H7 (cell line): Measurements from ENCODE around the gene CLEC6A. TPM values are rescaled to one million over a fixed set of nuclear protein-coding genes. Genes with fewer than 3 reads are reported as not detected.
"Not testable (repeated sequence)": the region's sequence is repeated elsewhere in the genome, so short reads cannot be mapped to it uniquely, and the experiment has no call there.

ENCODE experiments used
- DNase-seq: peaks from one replicate; pipeline ENCODE4 v3.0.0; 2012
- H3K27me3 ChIP-seq: 2 replicates; pipeline ENCODE4 v1.6.0; 2011; ENCODE audit warnings: mild to moderate bottlenecking, low read length; ENCODE audit not compliant: control insufficient read depth, insufficient read depth
- H3K36me3 ChIP-seq: replicated peaks from 2 replicates; pipeline ENCODE4 v1.5.1; 2011; ENCODE audit warnings: low read length; ENCODE audit not compliant: control insufficient read depth, insufficient read depth
- H3K4me3 ChIP-seq: 2 replicates; pipeline ENCODE4 v1.5.1; 2011; ENCODE audit warnings: low read depth, mild to moderate bottlenecking, control low read depth, low read length, moderate library complexity; ENCODE audit not compliant: insufficient read depth
- total RNA-seq: library from RNA; depleted of rRNA; stranded (reverse); fragments of >200 nt; shearing (Covaris generic); gene quantifications from 2 replicates; pipeline ENCODE4 v1.2.3, GENCODE V29; 2014; rRNA removed

Gene CLEC6A
- total RNA-seq = 0.07 and 0.31 TPM in 2 replicates

DNA sequence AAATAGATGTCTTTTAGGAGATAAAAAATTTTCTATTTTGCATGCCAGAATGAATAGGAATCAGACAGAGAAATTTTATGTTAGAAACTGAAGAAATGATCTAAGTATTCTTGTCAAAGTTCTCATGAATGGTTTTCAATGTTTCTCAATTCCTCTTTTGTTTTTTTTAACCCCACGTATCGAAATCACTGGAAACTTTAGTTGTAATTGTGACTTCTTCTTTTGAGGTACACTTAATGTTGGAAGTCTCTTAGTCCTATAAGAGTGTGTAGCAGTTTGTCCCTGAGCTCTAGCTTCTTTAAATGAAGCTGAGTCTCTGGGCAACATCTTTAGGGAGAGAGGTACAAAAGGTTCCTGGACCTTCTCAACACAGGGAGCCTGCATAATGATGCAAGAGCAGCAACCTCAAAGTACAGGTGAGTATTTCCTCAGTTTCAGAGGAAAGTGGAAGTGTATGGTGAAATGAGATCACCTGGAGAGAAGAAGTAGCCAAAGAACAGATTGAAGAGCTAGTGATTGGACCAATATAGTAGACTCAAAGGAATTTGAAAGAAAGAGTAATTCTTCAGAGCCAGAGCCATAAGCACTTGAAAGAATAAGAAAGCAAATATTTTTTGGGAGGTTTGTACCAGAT is at the start of gene CLEC6A:
Gene CLEC6A, plus strand, starts transcription at position 236 of the 634 bp plus-strand sequence. Its CDS starts 150 bp downstream, at position 386.
- no peak within 1 kb of the TSS for H3K4me3 ChIP-seq
- no peaks in the 10 kb centered on the region for H3K27me3 ChIP-seq
- H3K36me3 ChIP-seq = no peaks in the 10 kb centered on the region
- no peak for DNase-seq

DNA sequence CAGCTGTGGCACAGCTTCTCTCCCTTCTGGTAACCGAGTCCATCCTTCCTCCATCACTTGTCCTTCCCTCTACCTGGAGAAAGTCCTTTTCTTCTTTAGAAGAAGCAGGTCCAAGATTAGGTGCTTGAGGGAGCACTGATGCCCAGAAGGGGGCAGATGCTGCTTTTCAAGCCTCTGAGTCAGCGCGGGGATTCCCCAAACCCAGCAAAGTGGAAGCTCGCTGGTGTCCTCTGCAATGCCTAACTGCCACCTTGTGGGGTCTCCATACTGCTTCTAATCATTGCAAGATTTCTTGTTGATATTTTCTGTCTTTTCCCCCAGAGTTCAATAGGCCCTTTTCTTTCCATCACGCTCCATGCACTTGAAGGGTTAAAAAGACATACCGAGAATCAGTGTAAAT is 36.2 kb upstream of the CLEC6A start:
- not testable (repeated sequence) for H3K27me3 ChIP-seq, H3K4me3 ChIP-seq, H3K36me3 ChIP-seq, DNase-seq

- DNase-seq = no peak
- H3K27me3 ChIP-seq = no peaks in the 10 kb centered on the region
- no peaks in the 10 kb centered on the region for H3K36me3 ChIP-seq
- no peak overlapping the region for H3K4me3 ChIP-seq
Observed at GRCh38 chr12:8420506-8420905, 35.3 kb upstream of the CLEC6A start.

DNA sequence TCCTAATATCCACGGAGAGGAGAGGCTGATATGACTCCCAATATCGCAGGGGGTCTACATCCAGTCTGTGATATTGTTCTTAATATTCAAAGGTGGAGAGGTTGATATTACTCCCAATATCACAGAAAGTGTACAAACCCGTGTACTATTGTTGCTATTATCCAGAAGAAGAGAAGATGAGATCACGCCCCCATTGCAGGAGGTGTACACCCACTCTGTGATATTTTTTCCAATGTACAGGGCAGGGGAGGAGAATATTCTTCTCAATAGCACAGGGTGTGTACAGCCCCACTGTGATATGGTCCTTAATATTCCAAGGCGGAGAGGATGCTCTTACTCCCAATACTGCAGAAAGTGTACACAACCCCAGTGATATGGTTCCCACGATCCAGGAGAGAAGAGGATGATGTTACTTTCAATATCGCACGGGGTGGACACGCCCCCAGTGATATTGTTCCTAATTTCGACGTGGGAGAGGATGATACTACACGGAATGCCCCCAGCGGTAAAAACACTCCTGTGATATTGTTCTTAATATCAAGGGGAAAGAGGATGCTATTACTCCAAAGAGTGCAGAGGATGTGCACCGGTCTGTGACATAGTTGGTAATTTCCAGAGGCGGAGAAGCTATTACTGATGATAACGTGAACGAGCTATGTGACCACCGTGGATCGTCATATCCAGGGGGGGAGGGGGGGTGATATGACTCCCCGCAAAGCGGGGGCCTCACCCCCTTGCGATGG is 11.1 kb upstream of the CLEC6A start:
- not testable (repeated sequence) for DNase-seq, H3K27me3 ChIP-seq, H3K36me3 ChIP-seq, H3K4me3 ChIP-seq

DNA sequence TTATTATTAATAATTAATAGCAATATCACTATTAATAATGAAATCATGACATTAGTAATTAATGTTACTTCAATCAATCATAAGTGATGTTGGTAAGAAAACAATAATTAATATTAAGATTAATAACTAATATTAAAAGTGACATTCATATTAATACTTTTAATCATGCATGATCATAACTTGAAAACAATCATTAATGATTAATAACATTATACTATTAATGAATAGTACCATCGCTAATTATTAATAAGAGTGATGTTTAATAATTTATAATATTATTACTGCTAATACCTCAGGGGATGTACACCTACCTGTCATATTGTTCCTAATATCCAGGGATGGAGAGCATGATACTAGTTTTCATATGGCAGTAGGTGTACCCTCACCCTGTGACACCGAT is 10.0 kb upstream of the CLEC6A start:
- Histone ChIP-seq H3K36me3 (no peaks in the 10 kb centered on the region), H3K4me3 (no peak overlapping the region), H3K27me3 (no peaks in the 10 kb centered on the region)
- DNase-seq = no peak

GRCh38 chr12:8446642-8447547 is 8.9 kb upstream of the CLEC6A start:
- no peak for DNase-seq
- no peaks in the 10 kb centered on the region for H3K27me3 ChIP-seq

GRCh38 chr12:8449355-8449859 is 6.4 kb upstream of the CLEC6A start:
- no peaks in the 10 kb centered on the region for H3K27me3 ChIP-seq
- DNase-seq = peak; percentile 27

More at GRCh38 chr12:8446642-8447547, 8.9 kb upstream of the CLEC6A start:
- Histone ChIP-seq H3K36me3 (no peaks in the 10 kb centered on the region), H3K4me3 (no peak overlapping the region)

GRCh38 chr12:8452036-8452435 is 3.7 kb upstream of the CLEC6A start:
- no peak for DNase-seq
- no peak overlapping the region for H3K4me3 ChIP-seq
- no peaks in the 10 kb centered on the region for H3K36me3 ChIP-seq
- no peaks in the 10 kb centered on the region for H3K27me3 ChIP-seq

More at GRCh38 chr12:8449355-8449859, 6.4 kb upstream of the CLEC6A start:
- Histone ChIP-seq H3K4me3 (no peak overlapping the region), H3K36me3 (no peaks in the 10 kb centered on the region)

GRCh38 chr12:8453021-8453513 is 2.7 kb upstream of the CLEC6A start:
- Histone ChIP-seq H3K4me3 (no peak overlapping the region), H3K36me3 (no peaks in the 10 kb centered on the region), H3K27me3 (no peaks in the 10 kb centered on the region)
- DNase-seq = no peak

GRCh38 chr12:8453796-8454195 is 2.0 kb upstream of the CLEC6A start:
- DNase-seq = no peak
- Histone ChIP-seq H3K4me3 (no peak overlapping the region), H3K36me3 (no peaks in the 10 kb centered on the region)

DNA sequence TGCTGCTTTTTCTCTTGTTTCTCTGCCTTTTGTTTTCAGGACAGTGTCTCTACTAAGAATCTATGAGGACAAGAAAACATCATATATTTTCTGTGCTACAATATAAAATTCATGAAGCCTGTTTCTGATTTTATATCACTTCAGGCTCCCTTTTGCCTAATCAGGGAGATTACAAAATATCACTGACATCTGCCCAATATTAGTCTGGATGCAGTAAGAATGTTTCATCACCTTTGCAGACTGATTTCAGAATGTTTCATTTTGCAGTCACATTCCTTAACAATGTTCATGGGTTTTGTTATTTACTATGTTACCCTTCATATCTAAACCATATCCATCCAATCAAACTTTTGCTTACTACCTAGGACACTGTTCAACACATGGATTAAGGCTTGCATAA is 491 bp upstream of the CLEC6A start:
- DNase-seq = no peak
- H3K36me3 ChIP-seq = no peaks in the 10 kb centered on the region
- no peaks in the 10 kb centered on the region for H3K27me3 ChIP-seq
- no peak overlapping the region for H3K4me3 ChIP-seq

More at GRCh38 chr12:8453796-8454195, 2.0 kb upstream of the CLEC6A start:
- H3K27me3 ChIP-seq = no peaks in the 10 kb centered on the region

GRCh38 chr12:8461426-8461825 is 5.7 kb downstream of the CLEC6A start:
- no peak overlapping the region for H3K4me3 ChIP-seq
- H3K27me3 ChIP-seq = no peaks in the 10 kb centered on the region
- no peak for DNase-seq
- H3K36me3 ChIP-seq = no peaks in the 10 kb centered on the region

DNA sequence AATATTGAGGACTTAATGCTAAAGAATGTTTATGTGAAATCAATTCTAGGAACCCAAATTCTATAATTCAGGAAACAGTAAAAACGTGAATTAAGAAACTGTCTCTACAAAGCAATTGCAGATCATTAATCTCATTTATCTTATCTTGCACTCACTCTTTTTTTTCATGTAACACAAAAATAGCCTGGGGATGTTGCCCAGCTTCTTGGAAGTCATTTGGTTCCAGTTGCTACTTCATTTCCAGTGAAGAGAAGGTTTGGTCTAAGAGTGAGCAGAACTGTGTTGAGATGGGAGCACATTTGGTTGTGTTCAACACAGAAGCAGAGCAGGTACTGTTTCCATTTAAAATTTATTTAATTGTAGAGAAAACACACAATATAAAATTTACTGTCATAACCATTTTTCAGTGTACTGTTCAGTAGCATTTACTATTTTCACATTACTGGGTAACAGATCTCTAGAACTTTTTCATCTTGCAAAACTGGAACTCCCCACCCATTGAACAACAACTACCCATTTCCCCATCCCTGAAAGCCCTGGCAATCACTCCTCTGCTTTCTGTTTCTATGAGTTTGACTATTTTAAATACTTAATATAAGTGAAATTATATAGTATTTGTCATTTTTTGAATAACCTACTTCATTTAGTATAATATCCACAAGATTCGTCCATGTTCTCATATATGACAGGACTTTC is 9.7 kb downstream of the CLEC6A start:
- no peak overlapping the region for H3K4me3 ChIP-seq
- no peak for DNase-seq
- H3K27me3 ChIP-seq = no peaks in the 10 kb centered on the region
- H3K36me3 ChIP-seq = no peaks in the 10 kb centered on the region

DNA sequence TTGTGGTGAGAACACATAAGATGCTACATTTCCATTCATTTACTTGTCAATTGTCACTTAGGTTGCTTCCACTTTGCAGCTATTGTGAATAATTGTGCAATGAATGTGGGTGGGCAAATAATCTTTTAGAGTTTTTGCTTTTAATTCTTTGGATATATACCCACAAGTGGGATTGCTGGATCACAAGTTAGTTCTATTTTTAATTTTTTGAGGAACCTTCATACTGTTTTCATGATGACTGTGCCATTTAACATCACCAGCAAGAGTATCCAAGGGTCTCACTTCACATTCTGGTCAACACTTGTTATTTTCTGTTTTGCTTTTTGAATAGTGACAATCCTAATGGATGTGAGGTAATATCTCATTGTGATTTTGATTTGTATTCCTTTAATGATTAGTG is 10.5 kb downstream of the CLEC6A start:
- Histone ChIP-seq H3K27me3 (no peaks in the 10 kb centered on the region), H3K4me3 (no peak overlapping the region), H3K36me3 (no peaks in the 10 kb centered on the region)
- DNase-seq = no peak
